Left ventricle myocardium superior (tissue), 1 donor: Measurements from ENCODE around the gene LHX2. TPM values are rescaled to one million over a fixed set of nuclear protein-coding genes. Genes with fewer than 3 reads are reported as not detected.

Experiments
- total RNA-seq: library from RNA; stranded (reverse); fragmentation: NEBNext Ultra II Directional; extraction: Animal tissue kit (Norgen Biotek cat#: 25700); gene quantifications from one replicate; pipeline ENCODE4 v1.2.1, GENCODE V29; 2021
- donor health status: DM: no; HTN: yes; CAD: no; lungs with severe emphysema.

LHX2 gene
- total RNA-seq, 1 donor from 2014 or later, result not detected

Other genes with a start within 250 kb of the LHX2 start
- gene DENND1A, start 81.6 kb upstream of the LHX2 start, total RNA-seq, result 12.9 TPM
- gene NEK6, start 246.2 kb downstream of the LHX2 start, total RNA-seq, result 7.7 TPM